HuH-7.5 (cell line): ENCODE results near the gene RBM47.
"Not testable (repeated sequence)": the region's sequence is repeated elsewhere in the genome, so short reads cannot be mapped to it uniquely, and the experiment has no call there.

ENCODE experiments used
- DNase-seq: peaks from one replicate; pipeline ENCODE4 v3.0.0; 2011; ENCODE audit warnings: low spot score

Gene RBM47

DNA sequence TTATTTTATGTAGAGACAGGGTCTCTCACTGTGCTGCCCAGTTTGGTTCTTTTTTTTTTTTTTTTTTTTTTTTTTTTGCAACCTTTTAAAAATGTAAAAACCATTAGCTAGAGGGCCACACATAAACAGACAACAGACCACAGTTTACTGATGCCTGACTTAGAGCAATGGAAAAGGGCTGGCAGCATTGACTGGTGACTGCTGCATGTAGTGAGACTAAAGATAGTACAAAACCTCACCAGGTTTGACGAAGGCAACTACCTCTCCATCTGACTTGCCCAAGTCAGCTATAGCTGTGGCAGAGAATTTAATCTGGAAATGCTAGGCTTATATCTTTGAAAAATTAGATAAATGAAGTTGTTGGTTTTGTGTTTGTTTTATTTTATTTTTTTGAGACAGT lies 102.9 kb downstream of the RBM47 start:
- no peak for DNase-seq

- DNase-seq = no peak
Observed at GRCh38 chr4:40525752-40526598, 103.7 kb downstream of the RBM47 start.

DNA sequence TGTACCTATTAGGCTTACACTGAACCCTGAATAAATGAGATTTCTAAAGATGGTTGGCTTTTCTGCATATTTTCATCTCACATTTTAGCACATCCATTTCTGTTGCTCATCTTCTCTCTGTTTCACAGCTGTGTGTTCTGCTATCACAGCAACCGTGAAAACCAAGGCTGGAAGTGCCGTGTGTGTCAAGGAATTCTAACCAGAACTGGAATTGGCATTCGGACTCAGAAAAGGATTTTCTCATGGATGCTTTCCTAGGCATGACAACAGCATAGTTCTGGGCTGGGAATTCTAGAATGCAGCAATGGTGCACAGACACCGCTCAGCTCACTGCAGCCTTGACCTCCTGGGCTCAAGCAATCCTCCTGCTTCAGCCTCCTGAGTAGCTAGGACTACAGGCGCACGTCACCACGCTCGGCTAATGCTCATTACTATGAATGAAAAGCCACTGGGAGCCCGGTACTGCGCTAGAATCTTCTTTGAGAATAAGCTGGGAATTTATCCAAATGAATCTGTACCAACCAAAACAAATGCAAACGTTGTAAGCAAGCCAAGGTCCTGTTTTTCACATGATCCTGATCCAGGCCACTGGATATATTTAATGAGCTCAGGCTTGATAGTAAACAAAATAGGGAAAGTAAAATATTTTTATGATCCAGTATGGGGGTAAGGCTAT lies 105.2 kb downstream of the RBM47 start:
- no peak for DNase-seq

DNA sequence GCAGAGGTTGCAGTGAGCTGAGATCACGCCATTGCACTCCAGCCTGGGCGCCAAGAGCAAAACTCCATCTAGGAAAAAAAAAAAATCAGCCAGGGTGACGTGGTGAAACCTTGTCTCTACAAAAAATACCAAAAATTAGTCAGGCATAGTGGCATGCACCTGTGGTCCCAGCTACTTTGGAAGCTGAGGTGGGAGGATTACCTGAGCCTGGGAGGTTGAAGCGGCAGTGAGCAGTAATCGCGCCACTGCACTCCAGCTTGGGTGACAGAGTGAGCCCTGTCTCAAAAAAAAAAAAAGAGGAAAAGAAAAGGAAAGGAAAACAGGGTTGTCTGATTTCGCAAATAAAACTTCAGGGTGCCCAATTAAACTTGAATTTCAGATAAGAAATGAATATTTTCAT lies 106.1 kb downstream of the RBM47 start:
- DNase-seq = no peak

- no peak for DNase-seq
Observed at GRCh38 chr4:40521957-40522356, 107.7 kb downstream of the RBM47 start.

DNA sequence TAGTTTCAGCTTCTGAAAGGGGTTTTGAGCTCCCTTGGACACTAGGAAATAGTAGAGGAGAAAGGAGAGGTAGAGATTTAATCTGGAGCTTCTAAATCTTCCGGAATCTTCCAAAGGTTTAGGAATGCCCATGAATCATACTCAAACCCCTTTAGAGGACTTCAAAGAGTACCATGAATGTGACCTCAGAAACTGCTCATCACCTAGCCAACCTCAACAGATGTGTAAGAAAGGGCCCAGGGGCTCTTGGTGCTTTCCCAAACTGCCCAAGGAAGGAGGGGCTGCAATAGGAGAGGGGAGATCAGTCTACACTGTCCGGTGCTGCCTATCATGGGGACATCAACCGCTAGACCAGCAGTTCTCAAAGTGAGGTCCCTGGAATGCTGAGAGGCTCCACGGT lies 109.1 kb downstream of the RBM47 start:
- no peak for DNase-seq

DNA sequence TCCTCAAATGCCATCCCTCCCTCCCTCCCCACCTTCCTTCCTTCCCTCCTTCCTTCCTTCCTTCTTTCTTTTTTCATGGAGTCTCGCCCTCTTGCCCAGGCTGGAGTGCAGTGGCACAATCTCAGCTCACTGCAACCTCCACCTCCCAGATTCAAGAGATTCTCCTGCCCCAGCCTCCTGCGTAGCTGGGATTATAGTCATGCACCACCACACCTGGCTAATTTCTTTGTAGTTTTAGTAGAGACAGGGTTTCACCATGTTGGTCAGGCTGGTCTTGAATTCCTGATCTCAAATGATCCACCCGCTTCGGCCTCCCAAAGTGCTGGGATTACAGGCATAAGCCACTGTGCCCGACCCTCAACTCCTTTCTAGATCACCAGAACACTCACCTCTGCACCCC lies 112.6 kb downstream of the RBM47 start:
- DNase-seq = not testable (repeated sequence)

DNA sequence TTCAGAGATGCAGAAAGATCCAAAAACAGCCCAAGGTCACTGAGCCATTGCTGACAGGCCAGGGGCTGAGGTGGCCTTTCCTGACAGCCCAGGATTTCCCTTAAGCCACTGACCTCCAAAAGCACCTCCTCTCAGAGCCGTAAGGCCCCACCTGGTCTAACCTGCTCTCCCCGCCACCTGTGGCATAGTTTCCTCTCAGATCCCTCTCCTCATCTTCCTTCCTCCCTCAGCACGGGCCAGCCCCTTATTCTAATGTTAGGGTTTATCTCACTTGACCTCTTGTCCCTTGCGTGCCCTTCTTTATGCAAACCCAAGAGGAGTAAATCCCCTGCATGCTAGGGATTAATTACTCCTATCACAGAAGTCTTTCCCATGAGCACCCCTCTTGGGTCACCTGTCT lies 113.0 kb downstream of the RBM47 start:
- DNase-seq = no peak

DNA sequence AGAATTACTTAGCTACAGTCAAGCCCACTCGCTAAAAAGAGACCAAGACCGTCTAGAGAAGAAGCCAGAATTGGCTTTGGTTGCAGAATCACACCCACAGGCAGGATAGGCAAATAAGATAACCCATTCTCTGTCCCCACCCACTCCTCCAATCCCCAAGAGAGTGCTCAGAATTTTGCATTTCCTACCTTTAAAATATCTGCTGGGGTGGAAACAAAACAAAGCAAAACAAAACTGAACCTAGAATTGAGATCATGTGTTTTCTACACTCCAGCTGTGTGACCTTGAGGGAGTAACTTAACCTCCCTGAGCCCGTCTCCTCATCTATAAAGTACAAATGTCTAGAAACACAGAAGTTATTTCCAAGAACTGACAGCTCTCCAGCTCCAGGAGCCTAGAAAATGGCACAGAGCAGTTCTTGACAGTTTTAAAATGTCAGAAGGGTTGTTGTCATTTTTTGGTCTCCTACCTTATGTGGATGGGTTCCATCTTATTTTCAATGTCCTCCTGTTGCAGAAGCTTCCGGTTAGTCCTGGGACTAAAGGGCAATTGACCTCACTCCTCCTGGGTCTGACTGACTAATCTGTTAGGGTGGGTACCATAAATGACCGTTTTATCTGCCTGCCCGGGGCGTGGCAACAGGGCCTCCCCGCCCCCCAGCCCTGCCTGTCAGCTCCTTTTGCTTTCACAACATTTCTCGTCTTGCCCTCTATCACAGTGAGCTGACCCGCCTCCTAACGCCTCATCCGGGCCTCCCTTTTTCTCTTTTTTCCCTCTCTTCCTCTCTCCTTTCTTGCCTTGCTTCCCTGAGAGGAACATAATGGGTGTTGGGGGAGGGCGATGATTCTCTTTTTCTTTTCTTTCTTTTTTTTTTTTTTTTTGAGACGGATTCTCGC lies 114.0 kb downstream of the RBM47 start:
- DNase-seq = peak; percentile 28

DNA sequence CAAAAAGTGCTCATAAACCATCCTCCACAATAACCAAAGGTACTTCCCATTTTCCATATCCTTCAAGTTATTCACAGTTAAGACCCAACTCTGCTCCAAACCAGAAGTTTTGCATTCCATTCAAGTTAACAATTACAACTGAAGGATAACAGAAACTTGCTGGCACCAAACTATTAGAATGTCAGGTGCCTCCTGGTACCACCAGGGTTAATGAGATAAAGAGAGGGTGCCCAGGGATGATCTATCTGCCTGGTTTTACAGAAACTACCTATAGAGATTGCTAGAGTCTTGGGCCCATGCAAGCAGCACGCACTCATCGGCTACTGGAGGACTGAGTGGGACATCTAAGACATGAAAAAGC lies 114.6 kb downstream of the RBM47 start:
- no peak for DNase-seq

GRCh38 chr4:40514497-40514951 lies 115.1 kb downstream of the RBM47 start:
- no peak for DNase-seq

GRCh38 chr4:40511036-40511614 lies 118.5 kb downstream of the RBM47 start:
- DNase-seq = no peak

- no peak for DNase-seq
Observed at GRCh38 chr4:40507977-40508376, 121.7 kb downstream of the RBM47 start.

DNA sequence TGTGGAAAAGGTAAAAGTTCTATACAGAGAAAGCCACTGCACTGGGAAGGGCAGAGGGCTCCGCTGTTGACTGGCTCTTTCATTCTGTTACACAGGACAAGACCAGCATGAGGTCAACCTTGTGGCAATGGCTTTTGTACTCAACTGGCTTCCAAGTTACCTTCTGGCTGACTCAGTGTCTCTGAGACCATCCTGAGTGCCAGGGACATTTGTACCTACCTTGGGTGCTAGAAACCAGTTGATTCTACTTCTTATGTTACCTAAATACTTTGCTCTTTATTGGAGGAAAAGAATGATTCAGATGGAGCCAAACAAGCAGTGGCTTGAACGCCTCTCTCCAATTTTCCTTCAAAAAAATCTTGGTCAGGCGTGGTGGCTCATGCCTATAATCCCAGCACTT lies 123.2 kb downstream of the RBM47 start:
- no peak for DNase-seq

DNA sequence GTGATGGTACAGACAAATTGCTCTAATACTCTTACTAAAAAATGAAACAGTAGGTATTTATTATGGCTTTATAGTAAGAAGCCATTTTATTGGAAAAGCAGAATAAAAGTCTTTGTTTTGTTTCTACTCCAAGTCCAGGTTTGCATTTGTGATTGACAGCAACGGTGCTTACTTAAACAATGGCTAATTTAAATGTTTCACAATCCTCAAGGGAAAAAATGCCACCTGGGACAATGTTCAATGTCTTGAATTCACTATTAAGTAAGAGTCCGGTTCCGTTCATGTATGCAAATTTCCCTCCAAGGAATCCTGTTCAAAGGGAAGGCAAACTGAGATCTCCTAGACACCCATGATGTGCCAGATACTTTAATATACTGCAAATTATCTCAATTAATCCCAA lies 123.6 kb downstream of the RBM47 start:
- DNase-seq = no peak

DNA sequence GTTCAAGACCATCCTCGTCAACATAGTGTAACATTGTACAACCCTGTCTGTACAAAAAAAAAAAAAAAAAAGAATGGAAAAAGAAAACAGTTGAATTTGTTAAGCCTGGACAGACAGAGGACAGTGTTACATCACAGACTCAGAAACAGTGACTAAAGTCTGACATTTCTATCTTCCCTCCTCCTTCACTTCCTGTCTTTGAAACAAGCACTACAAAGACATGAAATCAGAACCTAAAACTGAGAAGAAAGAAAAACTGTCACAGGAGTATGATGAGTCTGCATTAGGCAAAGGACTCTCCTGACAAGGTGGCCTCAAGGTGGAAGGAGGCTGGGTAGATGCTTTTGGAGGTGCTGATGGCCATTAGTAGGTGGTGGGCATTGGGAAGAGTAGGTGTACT lies 126.7 kb downstream of the RBM47 start:
- DNase-seq = no peak

GRCh38 chr4:40502220-40502619 lies 127.4 kb downstream of the RBM47 start:
- no peak for DNase-seq

DNA sequence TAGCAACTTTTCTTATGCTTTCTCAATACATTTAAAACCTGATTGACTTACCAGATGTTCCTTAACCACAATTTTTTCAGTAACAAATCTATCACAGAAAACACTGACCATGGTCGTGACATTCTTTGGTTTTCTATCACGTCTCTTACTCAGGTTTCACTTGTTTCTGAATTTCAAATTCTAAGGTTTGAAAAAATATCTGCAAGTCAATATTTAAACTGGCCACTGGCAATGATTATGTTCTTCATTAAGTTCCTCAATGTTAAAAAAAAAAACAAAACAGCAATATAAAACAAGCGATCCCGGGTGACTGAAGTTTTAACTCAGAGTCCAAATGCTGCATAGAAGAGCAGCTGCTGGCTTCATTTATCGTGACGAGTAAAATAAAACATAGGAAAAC lies 128.9 kb downstream of the RBM47 start:
- no peak for DNase-seq

DNA sequence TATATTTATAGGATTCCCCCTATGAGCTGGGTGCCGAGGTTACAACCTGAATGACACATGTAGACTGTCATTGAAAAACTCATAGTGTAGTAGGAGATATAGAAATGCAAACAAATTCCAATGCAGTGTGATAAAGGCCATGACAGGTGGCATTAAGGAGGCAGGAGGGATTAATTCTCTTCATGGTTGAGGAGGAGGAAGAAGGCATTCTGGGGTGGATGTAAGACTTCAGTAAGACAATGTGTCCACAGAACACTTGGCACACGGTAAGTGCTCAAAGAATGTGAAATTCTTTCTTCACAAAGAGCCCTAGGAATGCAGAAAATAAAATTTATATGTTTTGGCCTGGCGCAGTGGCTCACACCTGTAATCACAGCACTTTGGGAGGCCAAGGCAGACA lies 136.5 kb downstream of the RBM47 start:
- DNase-seq = no peak

DNA sequence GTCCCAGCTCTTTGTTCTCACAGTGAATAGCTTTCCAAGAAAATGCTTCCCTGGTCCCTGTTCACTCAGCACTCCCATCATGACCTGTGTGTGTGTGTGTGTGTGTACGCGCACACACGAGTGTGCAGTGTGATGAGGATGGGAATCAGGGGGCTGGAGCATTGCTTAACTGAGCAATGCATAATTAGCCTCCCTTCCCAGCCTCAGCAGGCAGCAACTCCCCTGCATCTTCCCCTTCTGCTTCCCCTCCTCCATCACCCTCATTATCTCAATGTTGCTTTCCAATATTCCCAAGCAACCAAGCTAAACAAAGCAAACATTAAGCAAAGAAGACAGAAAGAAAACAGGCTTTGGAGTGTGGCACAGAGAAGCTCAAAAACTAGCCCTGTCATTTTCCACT lies 137.0 kb downstream of the RBM47 start:
- DNase-seq = no peak

DNA sequence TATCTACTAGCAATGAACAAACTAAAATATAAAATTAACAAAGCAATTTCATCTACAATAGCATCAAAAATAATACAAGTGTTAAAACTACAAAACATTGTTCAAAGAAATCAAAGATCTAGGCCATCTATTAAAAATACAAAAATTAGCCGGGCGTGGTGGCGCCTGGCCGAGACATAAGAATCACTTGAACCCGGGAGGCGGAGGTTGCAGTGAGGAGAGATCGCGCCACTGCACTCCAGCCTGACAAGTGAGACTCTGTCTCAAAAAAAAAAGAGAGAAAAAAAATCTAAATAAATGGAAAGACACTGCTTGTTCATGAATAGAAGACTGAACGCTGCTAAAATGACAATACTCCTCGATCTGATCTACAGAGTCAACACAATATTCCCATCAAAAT lies 139.2 kb downstream of the RBM47 start:
- no peak for DNase-seq

- DNase-seq = no peak
Observed at GRCh38 chr4:40489961-40490360, 139.7 kb downstream of the RBM47 start.
